ENCODE measurements around the gene IL1RAPL2. TPM values are rescaled to one million over a fixed set of nuclear protein-coding genes. Genes with fewer than 3 reads are reported as not detected.
"Not testable (repeated sequence)": the region's sequence is repeated elsewhere in the genome, so short reads cannot be mapped to it uniquely, and the experiment has no call there.

Gene IL1RAPL2
- total RNA-seq, 4 donors from 2014 or later: not detected

DNA sequence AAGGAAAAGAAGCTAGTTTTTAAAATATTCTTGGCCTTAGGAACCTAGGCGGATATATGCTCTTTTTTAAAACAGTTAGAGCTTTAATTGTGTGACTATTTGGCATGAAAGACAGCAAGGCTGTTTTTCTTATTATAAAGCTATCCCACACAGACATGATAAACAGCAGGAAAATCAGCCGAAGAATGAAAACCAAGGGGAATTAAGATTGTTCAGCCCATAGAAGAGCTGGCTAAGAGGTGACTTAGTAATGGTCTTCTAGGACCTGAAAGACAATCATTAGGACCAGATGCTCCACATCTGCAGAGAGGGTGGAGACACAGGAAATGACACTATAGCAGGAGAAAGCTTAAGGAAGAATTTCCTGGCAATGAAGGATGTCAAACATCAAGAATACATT lies 1085.0 kb downstream of the IL1RAPL2 start:
- H3K4me1 ChIP-seq: no peaks in the 10 kb centered on the region
- H3K27ac ChIP-seq: no peak overlapping the region
- DNase-seq: no peak
- H3K36me3 ChIP-seq: no peaks in the 10 kb centered on the region
- no peaks in the 10 kb centered on the region for H3K27me3 ChIP-seq
- TF ChIP-seq POLR2A (IDR thresholded peaks at IDR 0.05): no peak
- TF ChIP-seq, protein P1, sequence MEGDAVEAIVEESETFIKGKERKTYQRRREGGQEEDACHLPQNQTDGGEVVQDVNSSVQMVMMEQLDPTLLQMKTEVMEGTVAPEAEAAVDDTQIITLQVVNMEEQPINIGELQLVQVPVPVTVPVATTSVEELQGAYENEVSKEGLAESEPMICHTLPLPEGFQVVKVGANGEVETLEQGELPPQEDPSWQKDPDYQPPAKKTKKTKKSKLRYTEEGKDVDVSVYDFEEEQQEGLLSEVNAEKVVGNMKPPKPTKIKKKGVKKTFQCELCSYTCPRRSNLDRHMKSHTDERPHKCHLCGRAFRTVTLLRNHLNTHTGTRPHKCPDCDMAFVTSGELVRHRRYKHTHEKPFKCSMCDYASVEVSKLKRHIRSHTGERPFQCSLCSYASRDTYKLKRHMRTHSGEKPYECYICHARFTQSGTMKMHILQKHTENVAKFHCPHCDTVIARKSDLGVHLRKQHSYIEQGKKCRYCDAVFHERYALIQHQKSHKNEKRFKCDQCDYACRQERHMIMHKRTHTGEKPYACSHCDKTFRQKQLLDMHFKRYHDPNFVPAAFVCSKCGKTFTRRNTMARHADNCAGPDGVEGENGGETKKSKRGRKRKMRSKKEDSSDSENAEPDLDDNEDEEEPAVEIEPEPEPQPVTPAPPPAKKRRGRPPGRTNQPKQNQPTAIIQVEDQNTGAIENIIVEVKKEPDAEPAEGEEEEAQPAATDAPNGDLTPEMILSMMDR (IDR thresholded peaks at IDR 0.05): no peak
- H3K9me3 ChIP-seq: no peaks in the 10 kb centered on the region
- WGBS, 2 donors: 80 to 82% methylated on average over 2 of the region's 2 CpGs
- no peak overlapping the region for H3K4me3 ChIP-seq (replicated peaks in 1 of 3)
- intact Hi-C loops (cut with DNase I): no loop called here

DNA sequence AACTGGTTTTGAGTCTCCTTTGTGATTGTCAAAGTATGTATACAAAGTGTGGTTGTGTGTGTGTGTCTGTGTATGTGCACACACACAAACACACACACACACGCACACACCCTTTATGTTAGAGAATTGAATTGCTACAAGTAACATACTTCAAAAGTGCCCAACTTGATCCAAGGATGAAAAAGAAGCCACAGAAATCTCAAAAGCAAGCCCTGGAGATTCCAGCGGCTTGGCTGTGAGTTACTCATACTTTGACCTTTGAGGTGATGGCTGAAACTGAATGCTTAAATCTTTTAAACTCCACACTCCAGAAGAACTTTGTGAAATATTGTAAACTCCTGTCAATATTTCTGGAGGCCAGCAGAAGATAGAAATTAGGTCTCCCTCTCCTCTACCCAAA lies 1087.9 kb downstream of the IL1RAPL2 start:
- H3K36me3 ChIP-seq: no peaks in the 10 kb centered on the region
- TF ChIP-seq POLR2A (IDR thresholded peaks at IDR 0.05): no peak
- TF ChIP-seq, protein P1 (IDR thresholded peaks at IDR 0.05): no peak
- H3K4me1 ChIP-seq: no peaks in the 10 kb centered on the region
- intact Hi-C loops (cut with DNase I): no loop called here
- DNase-seq: no peak
- WGBS, 2 donors: 85 to 86% methylated on average over 2 of the region's 2 CpGs
- no peaks in the 10 kb centered on the region for H3K27me3 ChIP-seq
- H3K4me3 ChIP-seq (replicated peaks in 1 of 3): no peak overlapping the region
- no peak overlapping the region for H3K27ac ChIP-seq
- no peaks in the 10 kb centered on the region for H3K9me3 ChIP-seq

DNA sequence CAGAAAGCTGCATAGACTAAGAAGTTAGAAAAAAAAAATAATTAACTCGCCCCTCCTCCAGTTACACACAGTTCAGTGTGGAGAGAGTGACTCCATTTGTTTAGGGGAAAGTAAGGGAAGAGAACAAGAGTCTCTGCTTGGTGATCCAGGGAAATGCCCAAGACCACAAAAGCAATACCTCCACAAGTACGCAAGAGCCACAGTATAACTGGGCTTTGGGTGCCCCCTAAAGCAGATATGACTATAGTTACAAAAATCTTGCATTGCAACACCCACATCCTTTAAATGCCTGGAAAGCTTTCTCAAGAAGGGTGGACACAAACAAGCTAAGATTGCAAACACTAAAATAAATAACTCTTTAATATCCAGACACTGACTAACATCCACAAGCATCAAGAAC lies 1092.1 kb downstream of the IL1RAPL2 start:
- no peak for DNase-seq
- intact Hi-C loops (cut with DNase I): no loop called here
- TF ChIP-seq, protein P1 (IDR thresholded peaks at IDR 0.05): no peak
- no peak for TF ChIP-seq POLR2A (IDR thresholded peaks at IDR 0.05)
- 95 to 97% methylated on average over 2 of the region's 2 CpGs for WGBS, 2 donors
- Histone ChIP-seq H3K9me3 (no peaks in the 10 kb centered on the region), H3K4me1 (no peaks in the 10 kb centered on the region), H3K4me3 (replicated peaks in 1 of 3) (no peak overlapping the region), H3K36me3 (no peaks in the 10 kb centered on the region), H3K27ac (no peak overlapping the region), H3K27me3 (no peaks in the 10 kb centered on the region)

DNA sequence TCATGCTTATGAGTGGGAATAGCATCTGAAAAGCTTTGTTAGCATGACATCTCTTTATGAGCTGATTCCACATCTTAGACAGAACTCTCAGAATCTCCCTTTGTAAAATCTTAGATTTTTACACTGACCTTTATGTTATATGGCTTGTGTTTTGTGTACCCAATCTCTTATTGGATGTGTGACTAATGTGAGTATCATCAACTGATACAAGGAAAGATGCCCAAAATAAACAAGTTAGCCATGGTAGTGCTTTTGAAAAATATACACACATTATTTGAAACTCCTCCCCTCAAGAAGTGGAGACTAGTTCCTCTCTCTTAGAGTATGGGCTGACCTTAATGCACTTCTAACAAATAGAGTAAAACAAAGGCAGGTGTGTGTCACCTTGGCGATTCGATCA lies 1096.2 kb downstream of the IL1RAPL2 start:
- H3K36me3 ChIP-seq: no peaks in the 10 kb centered on the region
- no peak for TF ChIP-seq POLR2A (IDR thresholded peaks at IDR 0.05)
- TF ChIP-seq, protein P1 (IDR thresholded peaks at IDR 0.05): no peak
- H3K27ac ChIP-seq: no peak overlapping the region
- H3K9me3 ChIP-seq: no peaks in the 10 kb centered on the region
- no peak overlapping the region for H3K4me3 ChIP-seq (replicated peaks in 1 of 3)
- no peak for DNase-seq
- H3K27me3 ChIP-seq: no peaks in the 10 kb centered on the region
- 86 to 100% methylated on average over 2 of the region's 2 CpGs for WGBS, 2 donors
- intact Hi-C loops (cut with DNase I): no loop called here
- no peaks in the 10 kb centered on the region for H3K4me1 ChIP-seq

DNA sequence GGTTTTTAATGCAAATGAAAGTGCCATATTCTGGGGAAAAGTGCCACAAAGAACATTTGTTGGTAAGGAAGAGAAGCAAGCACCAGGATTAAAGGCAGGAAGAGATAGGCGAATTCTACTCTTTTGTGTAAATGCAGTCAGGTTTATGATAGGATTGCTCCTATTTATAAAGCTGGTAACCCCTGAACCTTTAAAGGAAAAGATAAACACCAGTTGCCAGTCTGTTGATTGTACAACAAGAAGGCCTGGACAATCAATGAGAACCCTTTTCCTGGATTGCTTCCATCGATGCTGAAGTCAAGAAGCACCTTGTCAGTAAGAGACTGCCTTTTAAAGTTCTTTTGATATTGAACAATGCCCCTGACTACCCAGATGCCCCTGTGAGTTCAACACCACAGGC lies 1098.2 kb downstream of the IL1RAPL2 start:
- Histone ChIP-seq H3K36me3 (no peaks in the 10 kb centered on the region), H3K4me1 (no peaks in the 10 kb centered on the region), H3K27ac (no peak overlapping the region), H3K27me3 (no peaks in the 10 kb centered on the region), H3K4me3 (replicated peaks in 1 of 3) (no peak overlapping the region), H3K9me3 (no peaks in the 10 kb centered on the region)
- intact Hi-C loops (cut with DNase I): no loop called here
- 58 to 75% methylated on average over 2 of the region's 2 CpGs for WGBS, 2 donors
- DNase-seq: no peak
- TF ChIP-seq, protein P1 (IDR thresholded peaks at IDR 0.05): no peak
- no peak for TF ChIP-seq POLR2A (IDR thresholded peaks at IDR 0.05)

DNA sequence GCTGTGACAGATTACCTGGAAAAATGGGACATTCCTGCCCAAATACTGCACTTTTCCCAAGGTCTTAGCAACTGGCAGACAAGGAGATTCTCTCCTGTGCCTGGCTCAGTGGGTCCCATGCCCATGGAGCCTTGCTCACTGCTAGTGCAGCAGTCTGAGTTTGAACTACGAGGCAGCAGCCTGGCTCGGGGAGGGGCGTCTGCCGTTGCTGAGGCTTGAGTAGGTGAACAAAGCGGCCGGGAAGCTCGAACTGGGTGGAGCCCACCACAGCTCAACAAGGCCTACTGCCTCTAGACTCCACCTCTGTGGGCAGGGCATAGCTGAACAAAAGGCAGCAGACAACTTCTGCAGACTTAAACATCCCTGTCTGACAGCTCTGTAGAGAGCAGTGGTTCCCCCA lies 1118.3 kb downstream of the IL1RAPL2 start:
- H3K4me3 ChIP-seq (replicated peaks in 1 of 3); H3K27me3 ChIP-seq; intact Hi-C loops (cut with DNase I); H3K9me3 ChIP-seq; DNase-seq; H3K36me3 ChIP-seq; H3K27ac ChIP-seq; H3K4me1 ChIP-seq: not testable (repeated sequence)
- no CpG with 5 or more reads among the region's 7 CpGs for WGBS, 2 donors

Data from thyroid gland (tissue), 4 donors.